Measurements from ENCODE around the gene KPNA1.

KPNA1 gene

DNA sequence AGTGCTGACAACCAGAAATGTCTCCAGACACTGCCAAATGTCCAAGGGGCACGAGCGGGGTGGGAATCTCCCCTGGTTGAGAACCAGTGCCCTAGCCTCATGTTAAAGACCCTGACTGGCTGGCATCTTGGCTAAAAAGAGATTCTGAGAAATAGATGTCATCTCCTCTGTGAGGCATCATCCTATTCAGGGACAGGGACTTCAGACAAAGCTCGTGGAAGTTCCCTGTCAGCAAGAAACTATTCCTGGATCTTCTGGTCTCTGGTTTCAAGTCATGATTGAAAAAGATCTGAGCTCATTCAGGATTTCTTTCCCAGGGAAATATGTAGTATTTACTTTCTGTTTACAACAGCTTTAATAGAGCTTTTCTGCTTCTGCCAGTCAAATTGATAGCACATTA is 109.7 kb downstream of the KPNA1 start:
- TF ChIP-seq, protein P1, sequence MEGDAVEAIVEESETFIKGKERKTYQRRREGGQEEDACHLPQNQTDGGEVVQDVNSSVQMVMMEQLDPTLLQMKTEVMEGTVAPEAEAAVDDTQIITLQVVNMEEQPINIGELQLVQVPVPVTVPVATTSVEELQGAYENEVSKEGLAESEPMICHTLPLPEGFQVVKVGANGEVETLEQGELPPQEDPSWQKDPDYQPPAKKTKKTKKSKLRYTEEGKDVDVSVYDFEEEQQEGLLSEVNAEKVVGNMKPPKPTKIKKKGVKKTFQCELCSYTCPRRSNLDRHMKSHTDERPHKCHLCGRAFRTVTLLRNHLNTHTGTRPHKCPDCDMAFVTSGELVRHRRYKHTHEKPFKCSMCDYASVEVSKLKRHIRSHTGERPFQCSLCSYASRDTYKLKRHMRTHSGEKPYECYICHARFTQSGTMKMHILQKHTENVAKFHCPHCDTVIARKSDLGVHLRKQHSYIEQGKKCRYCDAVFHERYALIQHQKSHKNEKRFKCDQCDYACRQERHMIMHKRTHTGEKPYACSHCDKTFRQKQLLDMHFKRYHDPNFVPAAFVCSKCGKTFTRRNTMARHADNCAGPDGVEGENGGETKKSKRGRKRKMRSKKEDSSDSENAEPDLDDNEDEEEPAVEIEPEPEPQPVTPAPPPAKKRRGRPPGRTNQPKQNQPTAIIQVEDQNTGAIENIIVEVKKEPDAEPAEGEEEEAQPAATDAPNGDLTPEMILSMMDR (IDR thresholded peaks at IDR 0.05) = no peak
- no peak for TF ChIP-seq ZFX (IDR thresholded peaks at IDR 0.05; ENCODE audit: borderline replicate concordance)
- H3K27ac ChIP-seq = no peak overlapping the region

DNA sequence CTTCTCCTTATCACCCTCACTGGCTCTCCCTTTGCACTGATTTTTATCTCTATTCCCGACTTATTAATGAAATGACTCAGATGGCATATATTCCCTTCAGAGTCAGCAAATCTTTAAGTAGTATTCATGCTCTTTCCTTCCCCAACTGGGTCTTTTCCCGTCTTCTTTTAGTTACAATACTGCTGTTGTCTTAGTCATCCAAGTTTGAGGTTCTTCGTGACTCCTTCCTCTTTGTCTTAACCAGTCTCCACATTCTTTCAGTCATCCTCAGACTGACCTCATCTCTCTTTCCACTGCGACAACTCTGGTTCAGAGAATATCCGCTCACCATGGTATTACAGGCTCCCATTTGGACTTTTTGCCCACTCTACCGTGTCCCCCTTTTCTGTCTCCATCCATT is 111.2 kb downstream of the KPNA1 start:
- no peak for TF ChIP-seq ZFX (IDR thresholded peaks at IDR 0.05; ENCODE audit: borderline replicate concordance)
- TF ChIP-seq, protein P1 (IDR thresholded peaks at IDR 0.05) = no peak
- H3K27ac ChIP-seq = no peak overlapping the region

DNA sequence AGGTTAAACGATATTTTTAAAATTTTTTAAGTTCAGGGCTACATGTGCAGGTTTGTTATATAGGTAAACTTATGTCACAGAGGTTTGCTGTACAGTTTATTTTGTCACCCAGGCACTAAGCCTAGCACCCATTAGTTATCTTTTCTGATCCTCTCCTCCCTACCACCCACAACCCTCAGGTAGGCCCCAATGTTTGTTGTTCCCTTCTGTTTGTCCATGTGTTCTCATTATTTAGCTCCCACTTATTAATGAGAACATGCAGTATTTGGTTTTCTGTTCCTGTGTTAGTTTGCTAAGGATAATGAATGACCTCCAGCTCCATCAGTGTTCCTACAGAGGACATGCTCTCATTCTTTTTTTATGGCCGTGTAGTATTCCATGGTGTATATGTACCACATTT is 115.8 kb downstream of the KPNA1 start:
- H3K27ac ChIP-seq = no peak overlapping the region

DNA sequence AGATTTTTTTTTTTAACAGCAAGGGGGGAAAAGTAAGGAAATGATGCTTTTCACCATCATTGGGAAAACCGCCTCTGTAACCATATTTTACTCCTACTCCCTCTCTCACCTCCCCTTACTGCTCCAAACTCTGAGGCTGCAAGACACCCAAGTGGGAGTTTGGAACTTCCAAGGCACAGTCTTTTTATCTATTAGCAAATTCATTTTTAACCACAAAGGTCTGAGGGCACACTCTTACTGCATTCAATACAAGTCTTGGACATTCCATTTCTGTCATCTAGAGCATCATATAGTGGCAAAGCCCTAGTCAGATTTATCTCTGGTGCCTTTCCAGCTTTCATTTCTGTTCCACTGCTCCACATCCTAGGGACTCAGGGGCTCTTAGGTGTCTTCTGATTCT is 117.5 kb downstream of the KPNA1 start:
- no peak overlapping the region for H3K27ac ChIP-seq
- TF ChIP-seq ZFX (IDR thresholded peaks at IDR 0.05; ENCODE audit: borderline replicate concordance) = no peak
- TF ChIP-seq, protein P1 (IDR thresholded peaks at IDR 0.05) = no peak

More for the DNA sequence above, 115.8 kb downstream of the KPNA1 start:
- no peak for TF ChIP-seq ZFX (IDR thresholded peaks at IDR 0.05; ENCODE audit: borderline replicate concordance)
- TF ChIP-seq, protein P1 (IDR thresholded peaks at IDR 0.05) = no peak

DNA sequence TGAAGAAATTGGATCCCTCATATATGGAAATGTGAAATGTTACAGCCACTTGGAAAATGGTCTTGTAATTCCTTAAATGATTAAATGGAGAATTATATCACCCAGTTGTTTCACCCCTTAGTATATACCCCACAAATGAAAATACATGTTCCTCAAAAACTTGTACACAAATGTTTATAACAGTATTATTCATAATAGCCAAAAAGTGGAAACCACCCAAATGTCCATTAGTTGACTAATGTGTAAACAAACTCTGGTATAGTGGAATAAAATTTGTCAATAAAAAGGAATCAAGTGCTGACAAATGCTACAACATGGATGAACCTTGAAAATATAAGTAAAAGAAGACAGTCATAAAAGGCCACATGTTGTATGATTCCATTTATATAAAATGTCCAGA is 118.2 kb downstream of the KPNA1 start:
- no peak for TF ChIP-seq ZFX (IDR thresholded peaks at IDR 0.05; ENCODE audit: borderline replicate concordance)
- TF ChIP-seq, protein P1 (IDR thresholded peaks at IDR 0.05) = no peak
- no peak overlapping the region for H3K27ac ChIP-seq

DNA sequence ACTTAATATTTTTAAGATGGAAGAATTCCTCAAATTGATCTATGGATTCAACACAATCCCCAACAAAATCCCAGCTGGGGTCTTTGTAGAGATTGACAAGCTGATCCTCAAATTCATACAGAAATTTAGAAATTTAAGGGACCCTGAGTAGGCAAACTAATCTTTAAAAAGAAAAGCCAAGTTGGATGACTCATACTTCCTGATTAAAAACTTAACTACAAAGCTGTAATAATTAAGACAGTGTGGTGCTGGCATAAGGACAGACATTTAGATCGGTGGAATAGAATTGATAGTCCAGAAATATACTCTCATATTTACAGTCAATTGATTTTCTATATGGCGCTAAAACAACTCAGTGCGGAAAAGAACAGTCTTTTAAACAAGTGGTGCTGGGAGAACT is 119.2 kb downstream of the KPNA1 start:
- TF ChIP-seq, protein P1 (IDR thresholded peaks at IDR 0.05) = no peak
- no peak for TF ChIP-seq ZFX (IDR thresholded peaks at IDR 0.05; ENCODE audit: borderline replicate concordance)

DNA sequence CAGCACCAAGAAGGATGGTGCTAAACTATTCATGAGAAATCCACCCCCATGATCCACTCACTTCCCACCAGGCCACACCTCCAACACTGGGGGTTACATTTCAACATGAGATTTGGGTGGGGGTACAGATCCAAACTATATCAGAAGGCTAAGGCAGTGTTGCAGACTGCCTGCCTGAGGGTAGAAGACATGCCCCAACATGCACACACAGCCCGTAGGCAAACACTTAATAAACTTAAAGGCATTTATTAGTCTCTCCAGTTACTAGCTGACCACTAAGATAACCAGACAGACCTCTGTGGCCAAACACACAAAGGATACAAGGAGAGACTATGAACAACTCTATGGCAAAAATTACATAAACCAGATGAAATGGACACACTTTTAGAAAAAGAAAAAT is 120.6 kb downstream of the KPNA1 start:
- TF ChIP-seq ZFX (IDR thresholded peaks at IDR 0.05; ENCODE audit: borderline replicate concordance) = no peak
- TF ChIP-seq, protein P1 (IDR thresholded peaks at IDR 0.05) = no peak
- H3K27ac ChIP-seq = no peak overlapping the region

More for the DNA sequence above, 119.2 kb downstream of the KPNA1 start:
- no peak overlapping the region for H3K27ac ChIP-seq
